Activated CD4-positive, alpha-beta T cell treated with anti-CD3 and anti-CD28 coated beads for 36 hours (primary cell): Measurements from ENCODE around the gene MAPK8IP1. TPM values are rescaled to one million over a fixed set of nuclear protein-coding genes. Genes with fewer than 3 reads are reported as not detected.
"Not testable (repeated sequence)": the region's sequence is repeated elsewhere in the genome, so short reads cannot be mapped to it uniquely, and the experiment has no call there.

Experiments used
- ATAC-seq: fragments of 200-7000 bp; cut with Tn5 transposase; one replicate; pipeline ENCODE4 v1.10.0; 2021; ENCODE audit warnings: mild to moderate bottlenecking, moderate library complexity
- CTCF ChIA-PET: fragments of 350-600 bp; sonication (Branson Sonifier 250); formaldehyde crosslinking; loops from one replicate; lab custom pipeline; 2021; ENCODE audit warnings: antibody characterized with exemption; lab: Charles Lee
- POLR2A ChIA-PET: fragments of 350-600 bp; sonication (Branson Sonifier 250); formaldehyde crosslinking; loops from one replicate; lab custom pipeline; 2021; ENCODE audit warnings: antibody characterized with exemption, inconsistent platforms; lab: Charles Lee
- DNase-seq: peaks from one replicate; pipeline ENCODE4 v3.0.0-alpha.2; 2020
- H3K27ac Mint-ChIP-seq: one replicate; pipeline ENCODE4 v1.8.0; 2021; ENCODE audit warnings: mixed read lengths
- H3K27me3 Mint-ChIP-seq: one replicate; pipeline ENCODE4 v1.8.0; 2021; ENCODE audit warnings: mixed read lengths
- H3K36me3 Mint-ChIP-seq: one replicate; pipeline ENCODE4 v1.8.0; 2021; ENCODE audit warnings: low read depth, mixed read lengths
- H3K4me1 Mint-ChIP-seq: one replicate; pipeline ENCODE4 v1.8.0; 2021; ENCODE audit warnings: mixed read lengths
- H3K4me3 Mint-ChIP-seq: one replicate; pipeline ENCODE4 v1.8.0; 2021; ENCODE audit warnings: mild to moderate bottlenecking, moderate library complexity, mixed read lengths
- H3K9me3 Mint-ChIP-seq: one replicate; pipeline ENCODE4 v1.8.0; 2021; ENCODE audit warnings: low read depth, mixed read lengths
- intact Hi-C, 2 experiments: fragments of 100-400 bp; cut with DNase I in 1 of 2; cut with micrococcal nuclease in 1 of 2; formaldehyde crosslinking; loops; one replicate each; pipeline versions ENCODE4 v1.14.2 to v1.15.1; 2022 to 2024; cut with DNase I, micrococcal nuclease
- total RNA-seq, 2 experiments: library from RNA; stranded (reverse); gene quantifications; one replicate each; pipeline ENCODE4 v1.2.3, GENCODE V29; 2021

The MAPK8IP1 gene
- total RNA-seq, 2 experiments from 2014 or later: 0.37 to 0.39 TPM

GRCh38 chr11:45900916-45901617, 15.6 kb downstream of the MAPK8IP1 start:
- ChIA-PET CTCF (no interaction called here), POLR2A (interaction anchor here (0.6 kb wide), 1 partner anchor 40 kb away, joined by 3 read pairs; no protein-coding TSS in a partner anchor)
- peaks cover 2% of the 10 kb centered on the region for H3K4me1 Mint-ChIP-seq
- intact Hi-C loops: loop anchor here in 1 of 2 experiments (1.0 kb wide), 1 partner anchor 54 kb away; the partner anchor contains the start of gene CRY2
- H3K4me3 Mint-ChIP-seq: peak overlapping the region; percentile 52
- peaks cover 20% of the 10 kb centered on the region for H3K27me3 Mint-ChIP-seq
- H3K36me3 Mint-ChIP-seq: no peaks in the 10 kb centered on the region
- no peak for ATAC-seq
- H3K27ac Mint-ChIP-seq: no peak overlapping the region
- no peak for DNase-seq
- H3K9me3 Mint-ChIP-seq: no peaks in the 10 kb centered on the region

- no peak overlapping the region for H3K27ac Mint-ChIP-seq
- CTCF ChIA-PET: no interaction called here
- peaks cover 20% of the 10 kb centered on the region for H3K27me3 Mint-ChIP-seq
- no peaks in the 10 kb centered on the region for H3K36me3 Mint-ChIP-seq
- peaks cover 4% of the 10 kb centered on the region for H3K4me1 Mint-ChIP-seq
- no peaks in the 10 kb centered on the region for H3K9me3 Mint-ChIP-seq
- ATAC-seq (no peak), DNase-seq (no peak)
- H3K4me3 Mint-ChIP-seq: no peak overlapping the region
- intact Hi-C loops: no loop called here
- POLR2A ChIA-PET: interaction anchor here (0.6 kb wide), 1 partner anchor 40 kb away, joined by 3 read pairs; no protein-coding TSS in a partner anchor
Measured at GRCh38 chr11:45901626-45902025, 16.2 kb downstream of the MAPK8IP1 start.

- ATAC-seq: no peak
- no peak for DNase-seq
- H3K4me1 Mint-ChIP-seq: peaks cover 4% of the 10 kb centered on the region
- H3K27me3 Mint-ChIP-seq: peaks cover 14% of the 10 kb centered on the region
- ChIA-PET CTCF (no interaction called here), POLR2A (no interaction called here)
- H3K27ac Mint-ChIP-seq: no peak overlapping the region
- intact Hi-C loops: no loop called here
- H3K9me3 Mint-ChIP-seq: no peaks in the 10 kb centered on the region
- H3K36me3 Mint-ChIP-seq: no peaks in the 10 kb centered on the region
- no peak overlapping the region for H3K4me3 Mint-ChIP-seq
Measured at GRCh38 chr11:45902452-45903380, 17.3 kb downstream of the MAPK8IP1 start.

DNA sequence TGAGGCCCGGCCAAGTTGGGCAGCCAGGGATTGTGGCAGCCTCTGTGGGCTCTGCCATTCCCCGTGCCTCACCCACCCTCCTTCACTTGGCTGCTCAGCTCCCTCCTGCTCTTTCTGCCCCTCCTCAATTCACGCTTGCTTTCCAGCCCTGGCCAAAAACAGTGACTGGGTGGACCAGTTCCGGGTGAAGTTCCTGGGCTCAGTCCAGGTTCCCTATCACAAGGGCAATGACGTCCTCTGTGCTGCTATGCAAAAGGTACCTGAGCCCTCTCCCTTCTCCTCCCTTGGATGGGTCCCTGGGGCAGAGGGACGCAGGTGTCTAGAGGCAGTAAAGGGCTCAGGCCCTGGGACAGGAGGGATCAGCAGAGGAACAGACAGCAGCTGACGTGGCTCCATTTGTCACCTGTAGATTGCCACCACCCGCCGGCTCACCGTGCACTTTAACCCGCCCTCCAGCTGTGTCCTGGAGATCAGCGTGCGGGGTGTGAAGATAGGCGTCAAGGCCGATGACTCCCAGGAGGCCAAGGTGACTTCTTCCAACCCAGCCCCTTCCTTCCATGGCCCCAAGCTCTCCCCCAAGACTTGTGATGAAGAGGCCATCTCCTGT, 19.0 kb downstream of the MAPK8IP1 start:
- Mint-ChIP-seq H3K4me1 (peaks cover 3% of the 10 kb centered on the region), H3K27ac (no peak overlapping the region), H3K27me3 (peaks cover 7% of the 10 kb centered on the region), H3K36me3 (no peaks in the 10 kb centered on the region), H3K4me3 (no peak overlapping the region), H3K9me3 (no peaks in the 10 kb centered on the region)
- intact Hi-C loops: no loop called here
- DNase-seq (no peak), ATAC-seq (no peak)
- CTCF ChIA-PET: no interaction called here
- POLR2A ChIA-PET: no interaction called here

GRCh38 chr11:45905095-45905494, 19.6 kb downstream of the MAPK8IP1 start:
- ChIA-PET CTCF (no interaction called here), POLR2A (no interaction called here)
- H3K4me1 Mint-ChIP-seq: peaks cover 3% of the 10 kb centered on the region
- no peaks in the 10 kb centered on the region for H3K36me3 Mint-ChIP-seq
- no peak for ATAC-seq
- H3K27ac Mint-ChIP-seq: no peak overlapping the region
- DNase-seq: no peak
- no peaks in the 10 kb centered on the region for H3K9me3 Mint-ChIP-seq
- peaks cover 7% of the 10 kb centered on the region for H3K27me3 Mint-ChIP-seq
- intact Hi-C loops: no loop called here
- no peak overlapping the region for H3K4me3 Mint-ChIP-seq

GRCh38 chr11:45905576-45905975, 20.1 kb downstream of the MAPK8IP1 start:
- H3K27me3 Mint-ChIP-seq, H3K4me1 Mint-ChIP-seq, CTCF ChIA-PET, H3K4me3 Mint-ChIP-seq, H3K36me3 Mint-ChIP-seq, H3K9me3 Mint-ChIP-seq, H3K27ac Mint-ChIP-seq, DNase-seq, POLR2A ChIA-PET, intact Hi-C loops, ATAC-seq: not testable (repeated sequence)

GRCh38 chr11:45906096-45906682, 20.7 kb downstream of the MAPK8IP1 start:
- intact Hi-C loops: no loop called here
- H3K4me3 Mint-ChIP-seq: no peak overlapping the region
- DNase-seq (no peak), ATAC-seq (peak; percentile 18)
- ChIA-PET POLR2A (no interaction called here), CTCF (no interaction called here)
- peaks cover 4% of the 10 kb centered on the region for H3K36me3 Mint-ChIP-seq
- no peaks in the 10 kb centered on the region for H3K9me3 Mint-ChIP-seq
- peaks cover 3% of the 10 kb centered on the region for H3K4me1 Mint-ChIP-seq
- no peak overlapping the region for H3K27ac Mint-ChIP-seq
- no peaks in the 10 kb centered on the region for H3K27me3 Mint-ChIP-seq

DNA sequence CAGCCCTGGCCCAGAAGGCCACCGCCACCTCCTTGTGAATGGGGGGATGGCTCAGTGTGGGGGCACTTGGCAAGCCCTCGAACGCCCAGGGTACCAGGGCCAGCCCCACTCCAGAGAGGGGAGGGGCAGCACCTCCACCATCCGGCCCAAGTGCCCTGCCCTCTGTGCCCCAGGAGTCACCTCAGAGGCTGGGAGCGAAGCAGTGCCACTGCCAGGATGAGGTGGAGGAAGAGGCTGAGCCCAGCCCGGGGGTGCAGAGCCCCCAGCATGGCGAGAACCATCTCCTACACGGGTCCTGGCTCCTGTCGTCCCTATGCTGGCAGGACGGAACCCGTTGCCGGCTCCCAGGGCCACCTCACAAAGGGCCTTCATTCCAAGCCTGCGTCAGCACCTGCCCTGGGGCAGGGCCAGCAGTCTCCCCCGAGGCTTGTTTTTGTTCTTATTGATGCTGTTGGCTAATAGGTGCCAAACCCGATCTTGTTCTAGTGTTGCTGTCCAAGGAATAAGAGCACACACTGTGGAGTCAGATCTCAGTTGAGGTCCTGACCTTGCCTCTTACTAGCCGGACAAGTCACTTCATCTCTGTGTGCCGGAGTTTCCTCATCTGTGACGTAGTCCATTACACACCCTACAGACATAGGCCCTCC, 21.6 kb downstream of the MAPK8IP1 start, which contains the start of gene FREY1:
Gene FREY1, minus strand, starts transcription at position 307 of the 647 bp plus-strand sequence. Its CDS starts 26 bp downstream, at position 281.
- no peaks in the 10 kb centered on the region for H3K27me3 Mint-ChIP-seq
- ChIA-PET POLR2A (no interaction called here), CTCF (no interaction called here)
- peaks cover 3% of the 10 kb centered on the region for H3K4me1 Mint-ChIP-seq
- H3K27ac Mint-ChIP-seq: no peak within 1 kb of the TSS
- intact Hi-C loops: no loop called here
- H3K4me3 Mint-ChIP-seq: no peak within 1 kb of the TSS
- ATAC-seq (no peak), DNase-seq (no peak)
- peaks cover 4% of the 10 kb centered on the region for H3K36me3 Mint-ChIP-seq
- no peaks in the 10 kb centered on the region for H3K9me3 Mint-ChIP-seq

DNA sequence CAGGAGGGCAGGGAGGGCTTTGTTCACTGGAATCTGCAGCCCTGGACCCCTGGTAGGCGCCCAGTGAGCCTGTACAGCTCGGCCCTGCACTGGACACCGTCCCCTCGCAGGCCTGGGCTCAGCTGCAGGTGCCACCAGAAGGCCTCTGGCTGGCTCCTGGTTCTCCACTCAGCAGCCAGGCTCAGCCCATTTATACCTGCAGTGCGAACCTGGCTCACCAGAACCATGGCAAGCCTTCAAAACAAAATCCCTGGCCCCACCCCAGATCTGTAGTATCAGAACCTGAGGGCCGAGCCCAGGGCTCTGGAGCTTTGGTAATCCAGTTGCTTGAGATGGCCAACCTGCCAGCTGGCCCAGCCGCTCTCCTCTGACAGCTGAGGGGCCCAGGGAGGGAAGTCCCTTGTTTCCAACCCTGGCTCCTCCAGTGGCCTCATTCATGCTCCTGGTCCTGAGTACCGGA, 22.5 kb downstream of the MAPK8IP1 start:
- peaks cover 3% of the 10 kb centered on the region for H3K4me1 Mint-ChIP-seq
- H3K4me3 Mint-ChIP-seq: no peak overlapping the region
- no peaks in the 10 kb centered on the region for H3K9me3 Mint-ChIP-seq
- intact Hi-C loops: no loop called here
- ATAC-seq: no peak
- H3K27ac Mint-ChIP-seq: no peak overlapping the region
- peaks cover 4% of the 10 kb centered on the region for H3K36me3 Mint-ChIP-seq
- POLR2A ChIA-PET: no interaction called here
- H3K27me3 Mint-ChIP-seq: no peaks in the 10 kb centered on the region
- CTCF ChIA-PET: no interaction called here
- DNase-seq: no peak

DNA sequence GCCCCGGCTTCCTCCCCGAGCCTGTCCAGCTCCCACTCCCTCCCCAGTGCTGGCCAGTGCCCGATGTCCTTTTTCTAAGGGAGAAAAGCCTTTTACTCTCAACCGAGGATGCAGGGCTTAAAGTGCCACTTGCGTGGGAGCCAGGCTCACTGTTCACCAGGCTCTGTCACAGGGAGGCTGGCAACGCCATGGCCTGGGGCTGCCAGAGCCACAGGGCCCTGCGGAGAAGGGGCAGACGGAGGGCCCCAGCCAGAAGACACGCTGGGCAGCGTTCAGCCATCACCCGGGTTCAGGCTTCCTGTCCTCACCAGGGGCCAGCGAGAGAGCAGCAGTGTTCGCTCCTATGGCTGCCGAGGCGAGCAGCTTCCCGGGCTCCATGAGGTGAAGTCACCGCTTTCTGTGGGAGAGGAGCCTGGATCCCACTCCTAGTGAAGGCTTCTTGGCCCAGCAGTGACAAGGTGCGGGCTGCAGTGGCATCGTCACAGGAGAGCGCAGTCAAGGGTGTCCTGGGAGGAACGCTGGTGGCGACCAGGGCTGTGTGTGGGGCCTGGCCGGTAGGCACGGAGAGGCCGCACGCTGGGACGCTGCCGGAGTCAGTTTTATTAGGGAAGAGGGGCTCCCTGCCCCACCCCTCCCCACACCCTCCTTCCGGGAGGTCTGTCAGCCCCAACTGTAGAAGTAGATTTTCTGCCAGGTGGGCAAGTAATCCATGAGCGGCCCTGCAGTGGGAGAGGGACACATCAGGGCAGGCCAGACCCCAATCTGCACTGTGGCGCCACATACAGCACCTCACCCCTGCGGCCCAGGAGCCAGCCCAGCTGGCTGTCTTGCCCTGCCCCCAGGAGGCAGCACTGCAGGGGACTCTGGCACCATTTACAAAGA, 24.4 kb downstream of the MAPK8IP1 start:
- H3K27ac Mint-ChIP-seq: no peak overlapping the region
- ChIA-PET POLR2A (no interaction called here), CTCF (interaction anchor here (0.6 kb wide), 1 partner anchor 54 kb away, joined by 3 read pairs; no protein-coding TSS in a partner anchor)
- peaks cover 3% of the 10 kb centered on the region for H3K4me1 Mint-ChIP-seq
- H3K9me3 Mint-ChIP-seq: no peaks in the 10 kb centered on the region
- H3K4me3 Mint-ChIP-seq: no peak overlapping the region
- peaks cover 7% of the 10 kb centered on the region for H3K36me3 Mint-ChIP-seq
- no peaks in the 10 kb centered on the region for H3K27me3 Mint-ChIP-seq
- no peak for ATAC-seq
- intact Hi-C loops: loop anchor here in 1 of 2 experiments (10.0 kb wide), 1 partner anchor 1345 kb away; the partner anchor contains the start of gene CD82
- DNase-seq: no peak
